SK-N-MC (cell line): Measurements from ENCODE around the gene ESPN.

ENCODE experiments used
- DNase-seq: peaks from one replicate; pipeline ENCODE4 v3.0.0-alpha.2; 2011; ENCODE audit warnings: low read depth, low spot score
- H3K27ac ChIP-seq: fragments of 200-600 bp; sonication (generic); 2 replicates; pipeline ENCODE4 v1.5.1; 2016; ENCODE audit warnings: mixed run types
- H3K36me3 ChIP-seq: fragments of 200-600 bp; sonication (generic); 2 replicates; pipeline ENCODE4 v1.6.1; 2017; ENCODE audit warnings: antibody characterized with exemption, low read length, mixed read lengths; ENCODE audit not compliant: insufficient read depth
- H3K4me3 ChIP-seq: fragments of 200-600 bp; sonication (generic); 2 replicates; pipeline ENCODE4 v1.5.1; 2016
- H3K9ac ChIP-seq: fragments of 200-600 bp; sonication (generic); 2 replicates; pipeline ENCODE4 v1.8.0; 2017; ENCODE audit warnings: mixed run types, mixed read lengths; ENCODE audit not compliant: insufficient read length
- H3K9me3 ChIP-seq: fragments of 200-600 bp; sonication (generic); 2 replicates; pipeline ENCODE4 v1.6.1; 2017; ENCODE audit warnings: low read depth, mild to moderate bottlenecking, antibody characterized with exemption, low read length, moderate library complexity, mixed read lengths
- EZH2 ChIP-seq: fragments of 200-600 bp; sonication (generic); IDR thresholded peaks from one replicate; pipeline ENCODE4 v1.6.1; 2017; ENCODE audit warnings: antibody characterized with exemption
- FOXP2 ChIP-seq: optimal IDR thresholded peaks from 2 replicates; pipeline ENCODE3; 2011; ENCODE audit warnings: mild to moderate bottlenecking, moderate library complexity; ENCODE audit not compliant: insufficient read depth; ENCODE audit errors: extremely low read length, control extremely low read depth
- POLR2AphosphoS5 ChIP-seq: IDR thresholded peaks from 2 replicates; pipeline ENCODE4 v1.6.1; 2012; ENCODE audit warnings: mild to moderate bottlenecking, low read depth, low read length, borderline replicate concordance

Gene ESPN

DNA sequence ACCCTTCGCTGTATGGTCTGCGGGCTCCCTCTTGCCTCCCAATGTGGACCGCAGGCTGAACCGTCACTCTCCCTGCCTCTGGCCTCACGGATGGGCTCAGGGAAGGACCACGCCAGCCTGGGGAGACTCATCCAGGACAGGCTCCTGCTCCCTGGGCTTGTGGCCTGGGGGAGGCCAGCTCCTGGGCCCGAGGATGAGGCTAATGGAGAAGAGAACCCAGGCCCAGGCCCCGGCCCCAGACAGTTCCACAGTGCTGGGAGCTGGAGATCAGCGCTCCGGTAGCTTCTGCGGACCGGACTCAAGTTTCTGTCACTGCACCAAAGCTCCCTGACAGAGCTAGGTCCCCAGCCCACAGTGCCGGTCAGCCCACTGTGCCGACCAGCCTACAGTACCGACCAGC is 80.3 kb downstream of the ESPN start:
- Histone ChIP-seq H3K9me3 (no peaks in the 10 kb centered on the region), H3K9ac (no peak overlapping the region), H3K4me3 (no peak overlapping the region), H3K27ac (no peak overlapping the region), H3K36me3 (no peaks in the 10 kb centered on the region)
- no peak for TF ChIP-seq FOXP2
- no peak for TF ChIP-seq EZH2
- no peak for TF ChIP-seq POLR2AphosphoS5
- no peak for DNase-seq

DNA sequence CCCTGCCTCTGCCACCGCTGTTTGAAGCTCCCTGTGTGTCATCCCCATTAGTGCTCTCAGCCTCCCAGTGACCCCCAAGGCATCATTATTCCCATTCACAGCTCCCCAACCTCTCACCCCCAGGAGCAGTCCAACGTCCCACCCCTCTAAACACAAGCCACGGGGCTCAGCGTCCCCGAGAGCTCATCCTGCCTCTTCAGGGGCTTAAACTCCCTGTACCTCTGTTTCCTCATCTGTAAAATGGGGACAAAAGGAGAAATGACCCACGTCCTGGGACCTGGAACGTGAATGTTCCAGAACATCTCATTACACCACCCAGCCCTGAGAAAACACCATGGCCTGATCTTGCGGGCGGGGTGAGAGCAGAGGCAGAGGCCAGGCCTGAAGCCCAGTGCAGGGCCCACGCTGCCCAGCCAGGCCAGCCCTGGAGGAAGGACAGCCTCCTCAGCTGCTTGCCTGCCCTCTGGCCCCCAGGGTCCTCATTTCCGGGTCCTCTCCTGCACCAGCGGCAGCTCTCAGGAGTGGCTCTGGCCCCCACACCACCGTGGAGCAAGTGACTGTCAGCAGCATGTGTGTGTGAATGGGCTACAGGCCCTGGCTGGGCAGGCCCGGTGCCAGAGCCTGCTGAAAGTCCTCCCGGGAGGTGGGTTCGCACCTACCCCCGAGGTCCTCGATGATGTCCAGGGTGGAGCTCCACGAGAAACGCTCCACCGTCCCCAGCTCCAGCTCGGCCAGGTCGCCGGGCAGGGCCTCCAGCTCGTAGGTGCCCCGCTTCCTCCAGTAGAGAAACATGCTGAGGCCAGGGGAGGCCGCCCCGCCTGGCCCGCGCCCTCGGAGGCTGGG is 81.0 kb downstream of the ESPN start:
- Histone ChIP-seq H3K27ac (no peak overlapping the region), H3K9ac (no peak overlapping the region), H3K36me3 (no peaks in the 10 kb centered on the region), H3K4me3 (no peak overlapping the region), H3K9me3 (no peaks in the 10 kb centered on the region)
- no peak for TF ChIP-seq FOXP2
- no peak for TF ChIP-seq EZH2
- no peak for TF ChIP-seq POLR2AphosphoS5
- DNase-seq = no peak

GRCh38 chr1:6506210-6507036 is 81.8 kb downstream of the ESPN start:
- H3K36me3 ChIP-seq = no peaks in the 10 kb centered on the region
- no peak for TF ChIP-seq EZH2
- no peak for TF ChIP-seq POLR2AphosphoS5
- TF ChIP-seq FOXP2 = no peak
- no peak for DNase-seq
- H3K9ac ChIP-seq = no peak overlapping the region
- H3K9me3 ChIP-seq = no peaks in the 10 kb centered on the region
- no peak overlapping the region for H3K4me3 ChIP-seq
- no peak overlapping the region for H3K27ac ChIP-seq

DNA sequence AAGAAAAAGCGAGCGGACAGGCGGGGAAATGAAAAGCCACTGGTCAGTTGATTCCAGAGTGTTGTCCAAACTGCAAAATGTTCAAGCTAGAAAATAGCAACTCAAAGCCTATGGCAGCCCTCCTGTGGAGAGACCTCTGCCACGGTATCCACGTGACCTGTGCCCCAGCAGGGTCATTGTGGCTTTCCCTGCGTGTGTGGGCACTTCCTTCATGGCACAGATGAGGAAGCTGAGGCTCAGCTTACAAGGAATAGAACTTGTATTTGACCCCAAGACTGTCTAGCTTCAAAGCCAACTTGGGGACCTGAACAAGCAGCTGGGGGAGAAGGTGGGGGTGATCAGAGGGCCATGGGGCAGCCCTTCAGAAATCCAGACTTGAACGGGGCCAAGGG is 82.5 kb downstream of the ESPN start:
- DNase-seq = no peak
- Histone ChIP-seq H3K4me3 (no peak overlapping the region), H3K27ac (no peak overlapping the region), H3K9me3 (no peaks in the 10 kb centered on the region), H3K9ac (no peak overlapping the region), H3K36me3 (no peaks in the 10 kb centered on the region)
- TF ChIP-seq FOXP2 (no peak), POLR2AphosphoS5 (no peak), EZH2 (no peak)

GRCh38 chr1:6507461-6507911 is 82.9 kb downstream of the ESPN start:
- no peak for TF ChIP-seq EZH2
- no peak for TF ChIP-seq POLR2AphosphoS5
- Histone ChIP-seq H3K27ac (no peak overlapping the region), H3K9me3 (no peaks in the 10 kb centered on the region), H3K4me3 (no peak overlapping the region), H3K36me3 (no peaks in the 10 kb centered on the region), H3K9ac (no peak overlapping the region)
- no peak for DNase-seq

DNA sequence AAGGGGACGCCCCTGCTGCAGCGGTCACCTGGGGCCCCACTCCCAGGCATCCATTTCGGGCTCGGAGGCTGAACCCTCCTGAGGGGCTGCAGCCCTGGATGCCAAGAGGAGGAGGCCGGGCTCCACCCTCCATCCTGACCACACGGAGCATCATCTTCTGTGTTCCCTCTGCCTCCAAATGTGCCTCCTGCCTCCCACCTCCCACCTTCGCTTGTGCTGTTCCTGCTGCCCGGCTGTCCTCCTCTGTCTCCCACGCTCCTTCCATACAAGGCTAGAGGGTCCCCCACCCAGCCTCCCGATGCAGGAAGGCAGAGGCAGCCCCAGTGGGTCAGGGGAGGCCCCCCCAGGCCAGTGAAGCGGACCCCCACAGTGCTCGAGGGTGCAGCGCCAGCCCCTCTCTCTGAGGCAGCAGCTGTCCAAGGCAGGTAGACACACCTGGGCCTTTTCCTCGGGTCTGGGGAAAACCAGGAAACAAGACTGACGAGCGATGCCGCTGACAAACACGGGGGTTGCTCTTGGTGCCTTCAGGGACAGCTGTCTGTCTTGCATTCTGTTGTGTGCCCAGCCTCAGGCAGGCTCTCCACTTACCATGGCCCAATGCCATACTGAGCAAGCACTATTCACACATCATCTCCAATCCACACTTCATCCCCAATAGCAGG is 83.7 kb downstream of the ESPN start:
- TF ChIP-seq FOXP2 (no peak), EZH2 (no peak), POLR2AphosphoS5 (no peak)
- Histone ChIP-seq H3K4me3 (no peak overlapping the region), H3K9ac (no peak overlapping the region), H3K36me3 (no peaks in the 10 kb centered on the region), H3K27ac (no peak overlapping the region), H3K9me3 (no peaks in the 10 kb centered on the region)
- no peak for DNase-seq

GRCh38 chr1:6508816-6509189 is 84.2 kb downstream of the ESPN start:
- Histone ChIP-seq H3K9me3 (no peaks in the 10 kb centered on the region), H3K36me3 (no peaks in the 10 kb centered on the region), H3K9ac (no peak overlapping the region), H3K4me3 (no peak overlapping the region), H3K27ac (no peak overlapping the region)
- DNase-seq = no peak
- TF ChIP-seq POLR2AphosphoS5 (no peak), EZH2 (no peak), FOXP2 (no peak)
